ENCODE results near the gene NUP93.
"Not testable (repeated sequence)": the region's sequence is repeated elsewhere in the genome, so short reads cannot be mapped to it uniquely, and the experiment has no call there.

The NUP93 gene

GRCh38 chr16:56736476-56736875 is 6.5 kb downstream of the NUP93 start:
- no peak overlapping the region for H3K4me3 ChIP-seq (ENCODE audit: insufficient read depth, low read length, poor library complexity, severe bottlenecking)
- TF ChIP-seq EZH2phosphoT487 (conservative IDR thresholded peaks at IDR 0.05; ENCODE audit: low read length): no peak
- no peak for TF ChIP-seq CTCF (IDR thresholded peaks at IDR 0.05; ENCODE audit: insufficient read depth, low read length, poor library complexity, severe bottlenecking)
- H3K4me2 ChIP-seq (ENCODE audit: low read depth, low read length, poor library complexity, severe bottlenecking): no peak overlapping the region

GRCh38 chr16:56737539-56737938 is 7.6 kb downstream of the NUP93 start:
- Histone ChIP-seq H3K36me3 (ENCODE audit: low read length) (0 out of 2 replicates have a peak, but pooled peaks cover 2% of the 10 kb centered on the region), H3K9ac (ENCODE audit: low read length) (no peak overlapping the region), H4K20me1 (ENCODE audit: low read depth, low read length) (peaks cover 6% of the 10 kb centered on the region; the same call in 1 of the 2 replicates), H3K79me2 (ENCODE audit: insufficient read depth, low read length) (peaks cover 72% of the 10 kb centered on the region), H3K27ac (ENCODE audit: low read depth, low read length) (no peak overlapping the region), H3K9me2 (replicated peaks; ENCODE audit: insufficient read depth, low read length) (no peaks in the 10 kb centered on the region), H2AFZ (ENCODE audit: low read depth, low read length, severe bottlenecking) (no peak overlapping the region), H3F3A (ENCODE audit: insufficient read depth) (peaks cover 5% of the 10 kb centered on the region; the same call in 1 of the 2 replicates), H3K9me3 (ENCODE audit: insufficient read depth, low read length) (no peaks in the 10 kb centered on the region), H3K4me2 (ENCODE audit: low read depth, low read length, poor library complexity, severe bottlenecking) (no peak overlapping the region), H3K4me3 (ENCODE audit: insufficient read depth, low read length, poor library complexity, severe bottlenecking) (no peak overlapping the region), H3K27me3 (ENCODE audit: low read length) (no peaks in the 10 kb centered on the region)
- TF ChIP-seq EZH2phosphoT487 (conservative IDR thresholded peaks at IDR 0.05; ENCODE audit: low read length): no peak
- no peak for TF ChIP-seq CTCF (IDR thresholded peaks at IDR 0.05; ENCODE audit: insufficient read depth, low read length, poor library complexity, severe bottlenecking)

More at GRCh38 chr16:56736476-56736875, 6.5 kb downstream of the NUP93 start:
- Histone ChIP-seq H3K27me3 (ENCODE audit: low read length) (no peaks in the 10 kb centered on the region), H3K36me3 (ENCODE audit: low read length) (0 out of 2 replicates have a peak, but pooled peaks cover 2% of the 10 kb centered on the region), H3K9me2 (replicated peaks; ENCODE audit: insufficient read depth, low read length) (no peaks in the 10 kb centered on the region), H3K27ac (ENCODE audit: low read depth, low read length) (no peak overlapping the region), H3K9ac (ENCODE audit: low read length) (no peak overlapping the region), H2AFZ (ENCODE audit: low read depth, low read length, severe bottlenecking) (no peak overlapping the region), H3K79me2 (ENCODE audit: insufficient read depth, low read length) (peaks cover 72% of the 10 kb centered on the region), H4K20me1 (ENCODE audit: low read depth, low read length) (no peaks in the 10 kb centered on the region; the same call in 1 of the 2 replicates), H3F3A (ENCODE audit: insufficient read depth) (peaks cover 5% of the 10 kb centered on the region; the same call in 1 of the 2 replicates), H3K9me3 (ENCODE audit: insufficient read depth, low read length) (no peaks in the 10 kb centered on the region)

GRCh38 chr16:56738221-56738620 is 8.3 kb downstream of the NUP93 start:
- peaks cover 8% of the 10 kb centered on the region; the same call in 1 of the 2 replicates for H4K20me1 ChIP-seq (ENCODE audit: low read depth, low read length)
- no peaks in the 10 kb centered on the region for H3K9me2 ChIP-seq (replicated peaks; ENCODE audit: insufficient read depth, low read length)
- peaks cover 5% of the 10 kb centered on the region; the same call in 1 of the 2 replicates for H3F3A ChIP-seq (ENCODE audit: insufficient read depth)
- no peak overlapping the region for H3K4me2 ChIP-seq (ENCODE audit: low read depth, low read length, poor library complexity, severe bottlenecking)
- no peaks in the 10 kb centered on the region for H3K9me3 ChIP-seq (ENCODE audit: insufficient read depth, low read length)
- no peak overlapping the region for H3K4me3 ChIP-seq (ENCODE audit: insufficient read depth, low read length, poor library complexity, severe bottlenecking)
- no peak overlapping the region for H2AFZ ChIP-seq (ENCODE audit: low read depth, low read length, severe bottlenecking)
- H3K27me3 ChIP-seq (ENCODE audit: low read length): no peaks in the 10 kb centered on the region
- no peak overlapping the region for H3K27ac ChIP-seq (ENCODE audit: low read depth, low read length)
- H3K79me2 ChIP-seq (ENCODE audit: insufficient read depth, low read length): peaks cover 72% of the 10 kb centered on the region
- H3K36me3 ChIP-seq (ENCODE audit: low read length): 0 out of 2 replicates have a peak, but pooled peaks cover 2% of the 10 kb centered on the region
- no peak for TF ChIP-seq CTCF (IDR thresholded peaks at IDR 0.05; ENCODE audit: insufficient read depth, low read length, poor library complexity, severe bottlenecking)
- no peak for TF ChIP-seq EZH2phosphoT487 (conservative IDR thresholded peaks at IDR 0.05; ENCODE audit: low read length)
- H3K9ac ChIP-seq (ENCODE audit: low read length): no peak overlapping the region

- not testable (repeated sequence) for H3K9ac ChIP-seq (ENCODE audit: low read length); H3K9me2 ChIP-seq (replicated peaks; ENCODE audit: insufficient read depth, low read length); H3K9me3 ChIP-seq (ENCODE audit: insufficient read depth, low read length); H2AFZ ChIP-seq (ENCODE audit: low read depth, low read length, severe bottlenecking); H3K27me3 ChIP-seq (ENCODE audit: low read length); H3F3A ChIP-seq (ENCODE audit: insufficient read depth); H3K4me3 ChIP-seq (ENCODE audit: insufficient read depth, low read length, poor library complexity, severe bottlenecking); H3K27ac ChIP-seq (ENCODE audit: low read depth, low read length); H3K4me2 ChIP-seq (ENCODE audit: low read depth, low read length, poor library complexity, severe bottlenecking); H4K20me1 ChIP-seq (ENCODE audit: low read depth, low read length); H3K36me3 ChIP-seq (ENCODE audit: low read length)
- peaks cover 72% of the 10 kb centered on the region for H3K79me2 ChIP-seq (ENCODE audit: insufficient read depth, low read length)
Observed at GRCh38 chr16:56739378-56739777, 9.4 kb downstream of the NUP93 start.

Measured in SU-DHL-6 (cell line).